HG03342 (cell line): Measurements from ENCODE around the gene MCF2L2.
"Not testable (repeated sequence)": the region's sequence is repeated elsewhere in the genome, so short reads cannot be mapped to it uniquely, and the experiment has no call there.

Experiments used
- ATAC-seq: cut with Tn5 transposase; IDR thresholded peaks from one replicate; pipeline ENCODE4 v1.9.1; 2021; ENCODE audit warnings: mild to moderate bottlenecking, moderate library complexity; ENCODE audit not compliant: unreplicated experiment

MCF2L2 gene, protein sequence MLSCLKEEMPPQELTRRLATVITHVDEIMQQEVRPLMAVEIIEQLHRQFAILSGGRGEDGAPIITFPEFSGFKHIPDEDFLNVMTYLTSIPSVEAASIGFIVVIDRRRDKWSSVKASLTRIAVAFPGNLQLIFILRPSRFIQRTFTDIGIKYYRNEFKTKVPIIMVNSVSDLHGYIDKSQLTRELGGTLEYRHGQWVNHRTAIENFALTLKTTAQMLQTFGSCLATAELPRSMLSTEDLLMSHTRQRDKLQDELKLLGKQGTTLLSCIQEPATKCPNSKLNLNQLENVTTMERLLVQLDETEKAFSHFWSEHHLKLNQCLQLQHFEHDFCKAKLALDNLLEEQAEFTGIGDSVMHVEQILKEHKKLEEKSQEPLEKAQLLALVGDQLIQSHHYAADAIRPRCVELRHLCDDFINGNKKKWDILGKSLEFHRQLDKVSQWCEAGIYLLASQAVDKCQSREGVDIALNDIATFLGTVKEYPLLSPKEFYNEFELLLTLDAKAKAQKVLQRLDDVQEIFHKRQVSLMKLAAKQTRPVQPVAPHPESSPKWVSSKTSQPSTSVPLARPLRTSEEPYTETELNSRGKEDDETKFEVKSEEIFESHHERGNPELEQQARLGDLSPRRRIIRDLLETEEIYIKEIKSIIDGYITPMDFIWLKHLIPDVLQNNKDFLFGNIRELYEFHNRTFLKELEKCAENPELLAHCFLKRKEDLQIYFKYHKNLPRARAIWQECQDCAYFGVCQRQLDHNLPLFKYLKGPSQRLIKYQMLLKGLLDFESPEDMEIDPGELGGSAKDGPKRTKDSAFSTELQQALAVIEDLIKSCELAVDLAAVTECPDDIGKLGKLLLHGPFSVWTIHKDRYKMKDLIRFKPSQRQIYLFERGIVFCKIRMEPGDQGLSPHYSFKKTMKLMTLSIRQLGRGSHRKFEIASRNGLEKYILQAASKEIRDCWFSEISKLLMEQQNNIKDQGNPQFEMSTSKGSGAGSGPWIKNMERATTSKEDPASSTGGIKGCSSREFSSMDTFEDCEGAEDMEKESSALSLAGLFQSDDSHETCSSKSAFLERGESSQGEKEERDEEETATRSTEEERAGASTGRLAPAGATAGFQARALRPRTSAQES

DNA sequence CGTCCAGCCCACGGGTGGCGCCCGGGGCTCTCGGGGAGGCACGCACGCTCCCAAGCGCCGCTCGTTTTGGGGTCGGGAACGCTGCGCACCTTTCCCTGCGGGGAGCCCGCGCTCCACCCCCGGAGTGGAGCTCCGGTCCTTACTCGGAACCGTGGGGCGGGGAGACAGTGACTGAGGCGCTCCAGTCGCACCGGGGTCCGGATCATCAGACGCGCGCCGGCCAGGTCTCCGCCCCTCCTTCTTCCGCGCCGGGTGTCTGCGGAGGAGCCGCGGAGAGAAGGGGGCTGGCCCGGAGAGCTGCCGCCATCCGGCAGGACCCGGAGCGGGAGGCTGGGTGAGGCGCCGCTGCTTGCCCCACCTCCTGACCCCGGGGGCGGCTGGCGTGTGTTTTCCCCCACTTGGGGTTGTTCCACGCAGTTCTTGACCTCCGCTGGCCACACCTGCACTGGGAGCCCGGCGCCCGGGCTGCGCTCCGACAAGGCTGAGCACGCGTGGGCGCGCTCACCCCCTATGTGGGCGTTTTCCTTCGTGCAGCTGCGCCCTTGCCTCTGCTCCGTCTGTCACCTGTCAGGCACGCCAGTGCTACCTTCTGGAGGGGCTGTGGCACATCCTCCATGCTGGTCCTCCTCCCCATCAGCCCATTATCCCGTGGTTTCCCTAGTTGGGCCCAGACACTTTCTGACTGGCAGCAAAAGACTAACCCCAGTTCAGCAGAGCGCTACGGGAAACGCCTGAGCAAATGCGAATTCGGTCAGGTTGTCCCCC is at the start of gene MCF2L2:
Gene MCF2L2 (minus strand): TSS at position 173 of the 765 bp plus-strand sequence. CDS start 642 bp downstream, outside the sequence.
- ATAC-seq, result peak; percentile 75

DNA sequence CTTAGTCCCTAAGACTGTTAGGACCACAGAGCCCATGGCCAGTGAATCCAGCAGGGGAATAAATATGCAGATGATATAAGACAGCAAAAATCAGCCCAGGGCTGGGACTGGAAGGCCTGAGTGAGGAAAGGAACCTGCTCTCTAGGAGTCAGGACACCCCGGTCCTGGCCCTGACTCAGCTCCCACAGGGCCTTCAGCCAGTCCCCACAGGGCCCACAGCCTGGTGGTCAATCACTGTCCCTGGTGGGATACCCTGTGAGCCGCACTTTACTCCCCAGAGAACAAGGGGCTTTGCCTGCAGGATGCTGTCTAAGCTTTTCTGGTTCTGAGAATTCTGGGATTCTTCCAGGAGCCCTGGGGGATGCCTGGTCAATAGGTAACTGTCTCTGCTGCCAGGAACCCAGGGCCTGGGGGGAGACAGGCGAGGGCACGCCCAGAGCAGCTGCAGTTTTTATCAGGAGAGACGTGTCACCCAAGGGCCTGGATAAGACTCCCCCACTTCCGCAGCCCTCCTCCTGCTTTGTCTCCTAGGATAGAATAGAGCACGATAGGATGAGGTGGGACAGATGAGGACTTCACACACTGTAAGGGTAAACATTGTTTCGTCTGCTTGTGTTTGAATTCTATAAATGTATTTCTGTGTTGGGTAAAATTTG is 49.5 kb upstream of the MCF2L2 start:
- no peak for ATAC-seq

DNA sequence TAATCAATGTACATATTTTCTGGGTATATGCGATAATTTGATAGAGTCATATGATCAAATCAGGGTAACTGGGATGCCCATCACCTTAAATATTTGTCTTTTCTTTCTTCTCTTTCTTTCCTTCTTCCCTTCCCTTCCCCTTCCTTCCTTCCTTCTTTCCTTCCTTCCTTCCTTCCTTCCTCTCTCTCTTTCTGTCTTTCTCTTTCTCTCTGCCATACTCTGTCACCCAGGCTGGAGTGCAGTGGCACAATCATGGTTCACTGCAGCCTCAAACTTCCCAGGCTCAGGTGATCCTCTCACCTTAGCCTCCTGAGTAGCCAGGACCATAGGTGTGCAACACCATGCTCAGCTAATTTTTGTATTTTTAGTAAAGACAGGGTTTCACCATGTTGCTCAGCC is 47.3 kb upstream of the MCF2L2 start:
- ATAC-seq, result not testable (repeated sequence)

DNA sequence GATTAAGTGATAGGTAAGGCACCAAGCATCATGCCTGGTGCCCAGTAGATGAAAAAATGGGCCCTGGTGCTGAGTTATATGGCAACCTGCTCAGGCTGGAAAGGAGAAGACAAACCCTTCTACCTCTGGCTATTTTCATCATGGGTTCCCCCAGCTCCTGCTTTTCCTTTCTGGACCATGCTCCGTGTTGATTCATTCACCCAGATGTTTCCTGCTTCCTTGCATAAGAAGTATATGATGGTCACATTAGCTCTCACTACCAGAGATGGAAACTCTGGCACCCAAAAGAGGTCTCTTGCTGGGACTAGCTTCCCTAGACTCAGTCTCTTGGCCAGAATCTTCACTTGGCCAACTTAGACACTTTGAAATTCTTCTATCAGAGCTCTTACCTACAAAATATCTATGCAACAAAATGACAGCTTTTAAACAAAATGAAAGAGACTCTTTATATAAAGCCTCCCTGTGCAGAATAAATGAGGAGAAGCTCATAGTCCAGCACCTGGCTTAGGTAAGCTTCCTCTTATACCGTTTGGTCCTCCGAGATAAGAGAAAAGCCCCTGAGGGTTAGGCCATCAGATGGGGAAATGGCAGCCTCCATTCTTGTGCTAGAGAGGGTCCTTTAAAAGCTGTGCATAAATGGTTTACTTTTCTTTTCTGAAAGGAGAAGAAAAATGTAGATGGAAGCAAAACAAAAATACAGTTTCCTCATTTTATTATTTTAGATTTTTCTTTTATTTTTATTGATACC is 46.8 kb upstream of the MCF2L2 start:
- no peak for ATAC-seq

DNA sequence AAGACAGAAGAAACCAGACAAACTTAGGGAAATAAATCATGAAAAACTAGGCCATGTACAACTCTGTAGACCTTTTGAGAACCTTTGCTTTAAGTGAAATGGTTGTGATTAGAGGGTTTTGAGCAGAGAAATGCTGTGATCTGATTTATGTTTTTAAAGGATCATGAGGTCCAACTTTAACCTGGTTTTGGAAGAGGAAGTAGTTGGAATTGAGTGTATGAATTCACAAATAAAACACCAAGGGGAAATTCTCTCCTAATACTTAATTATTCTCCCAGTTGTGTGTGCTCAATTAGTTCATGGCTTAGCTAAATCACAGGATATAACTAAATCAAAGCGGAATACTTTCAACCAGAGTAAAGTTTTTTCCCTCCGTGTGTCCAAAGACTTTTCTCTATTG is 45.5 kb upstream of the MCF2L2 start:
- ATAC-seq, result no peak

DNA sequence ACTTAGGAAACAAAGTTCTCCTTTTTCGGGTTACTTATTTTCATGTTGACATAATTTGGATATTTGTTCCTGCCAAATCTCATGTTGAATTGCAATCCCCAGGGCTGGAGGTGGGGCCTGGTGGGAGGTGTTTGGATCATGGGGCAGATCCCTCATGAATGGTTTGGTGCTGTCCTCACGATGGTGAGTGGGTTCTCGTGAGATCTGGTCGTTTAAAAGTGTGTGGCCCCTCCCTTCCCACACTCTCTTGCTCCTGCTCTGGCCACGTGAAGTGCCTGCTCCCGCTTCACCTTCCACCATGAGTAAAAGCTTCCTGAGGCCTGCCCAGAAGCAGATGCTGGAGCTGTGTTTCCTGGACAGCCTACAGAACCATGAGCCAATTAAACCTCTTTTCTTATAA is 43.7 kb upstream of the MCF2L2 start:
- ATAC-seq, result no peak

DNA sequence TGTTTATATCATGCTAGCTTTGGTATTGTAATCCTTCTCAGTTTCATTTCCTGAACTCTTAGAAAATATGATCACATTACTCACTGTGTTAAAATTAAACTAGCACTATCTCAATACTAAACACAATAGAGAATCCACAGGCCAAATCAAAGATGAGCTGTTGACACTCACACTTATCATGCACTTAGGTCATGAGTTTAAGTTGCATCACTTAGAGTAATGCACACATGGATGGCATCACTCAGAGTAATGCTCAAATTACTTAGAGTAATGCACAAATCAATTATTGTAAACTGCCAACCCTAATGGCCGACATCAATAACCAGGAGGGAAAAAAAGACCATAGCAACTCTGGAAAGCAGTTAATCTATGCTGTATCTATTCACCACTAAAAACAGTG is 40.0 kb upstream of the MCF2L2 start:
- no peak for ATAC-seq

DNA sequence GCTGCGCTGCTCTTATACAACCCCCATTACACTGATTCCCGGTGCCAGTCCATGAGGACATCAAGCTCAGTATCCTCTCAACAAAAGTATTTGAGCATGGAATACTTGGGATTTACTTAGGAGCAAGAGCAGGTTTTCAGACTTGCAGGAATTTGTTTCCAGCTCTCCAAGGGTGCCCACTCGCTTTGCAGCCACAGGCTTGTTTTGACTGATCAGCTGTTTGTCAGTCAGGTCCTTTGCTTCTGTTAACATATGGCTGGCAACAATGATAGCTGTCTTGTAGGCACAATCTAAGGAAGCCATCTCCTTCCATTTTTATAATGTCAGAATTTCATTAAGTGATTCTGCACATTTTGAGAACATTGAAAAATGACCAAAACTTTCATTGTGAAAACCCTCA is 38.2 kb upstream of the MCF2L2 start:
- ATAC-seq, result no peak

DNA sequence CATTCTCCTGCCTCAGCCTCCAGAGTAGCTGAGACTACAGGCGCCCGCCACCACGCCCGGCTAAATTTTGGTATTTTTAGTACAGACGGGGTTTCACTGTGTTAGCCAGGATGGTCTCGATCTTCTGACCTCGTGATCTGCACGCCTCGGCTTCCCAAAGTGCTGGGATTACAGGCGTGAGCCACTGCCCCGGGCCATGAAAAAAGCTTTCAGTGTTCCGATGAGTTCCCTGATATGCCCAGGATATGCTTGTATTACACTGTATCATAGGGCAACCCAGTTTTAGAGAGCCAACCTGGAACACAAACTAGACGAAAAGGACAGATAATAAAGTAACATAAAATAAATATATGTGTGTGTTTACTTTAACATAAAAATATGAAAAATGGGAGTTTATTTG is 37.3 kb upstream of the MCF2L2 start:
- ATAC-seq, result not testable (repeated sequence)

DNA sequence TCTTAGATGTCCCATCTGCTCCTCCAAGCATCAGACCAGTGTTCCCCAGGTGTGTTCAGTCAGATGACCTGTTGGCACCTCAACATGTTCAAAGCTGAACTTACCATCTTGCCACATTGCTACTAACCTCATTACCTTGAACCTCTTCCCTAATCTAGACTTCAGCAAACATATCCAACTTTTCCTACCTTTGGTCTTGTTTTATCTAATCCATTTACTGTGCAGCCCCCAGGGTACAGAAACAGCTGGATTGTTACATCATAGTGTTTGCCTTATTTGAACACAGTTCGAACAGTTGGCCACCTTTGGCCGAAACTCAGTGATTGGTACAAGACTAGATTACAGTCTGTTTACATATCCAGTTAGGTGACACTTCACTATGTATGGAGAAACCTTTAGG is 36.1 kb upstream of the MCF2L2 start:
- ATAC-seq, result no peak

DNA sequence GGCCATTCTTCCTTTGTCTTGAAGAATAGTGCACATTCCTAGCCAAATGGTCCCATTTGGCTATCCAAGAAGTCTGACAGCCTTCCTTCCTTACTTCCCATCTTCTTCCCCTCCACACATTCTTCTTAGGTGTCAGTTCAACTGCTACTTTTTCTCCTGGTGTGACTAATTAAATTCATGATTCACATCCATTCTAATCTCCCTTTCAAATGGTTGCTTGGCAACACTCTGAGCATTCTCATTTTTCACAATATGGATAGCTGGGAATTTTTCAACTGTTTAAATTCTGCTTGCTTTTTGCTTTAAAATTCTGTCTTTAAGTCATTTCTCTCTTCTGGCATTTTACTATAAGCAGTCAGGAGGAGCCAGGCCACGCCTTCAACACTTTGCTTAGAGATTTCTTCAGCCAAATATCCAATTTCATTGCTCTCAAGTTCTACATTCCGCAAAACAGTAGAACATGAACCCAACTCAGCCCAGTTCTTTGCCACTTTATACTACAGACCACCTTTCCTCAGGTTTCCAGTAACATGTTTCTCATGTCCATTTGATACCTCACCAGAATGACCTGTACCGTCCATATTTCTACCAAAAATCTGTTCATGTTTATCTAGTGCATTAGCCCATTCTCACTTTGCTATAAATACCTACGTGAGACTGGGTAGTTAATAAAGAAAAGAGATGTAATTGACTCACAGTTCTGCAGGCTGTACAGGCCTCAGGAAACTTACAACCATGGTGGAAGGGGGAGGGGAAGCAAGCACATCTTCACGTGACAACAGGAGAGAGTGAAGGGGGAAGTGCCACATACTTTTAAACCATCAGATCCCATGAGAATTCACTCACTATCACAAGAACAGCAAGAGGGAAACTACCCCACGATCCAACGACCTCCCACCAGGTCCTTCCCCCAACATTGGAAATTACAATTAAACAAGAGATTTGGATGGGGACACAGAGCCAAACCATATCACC is 31.9 kb upstream of the MCF2L2 start:
- no peak for ATAC-seq

DNA sequence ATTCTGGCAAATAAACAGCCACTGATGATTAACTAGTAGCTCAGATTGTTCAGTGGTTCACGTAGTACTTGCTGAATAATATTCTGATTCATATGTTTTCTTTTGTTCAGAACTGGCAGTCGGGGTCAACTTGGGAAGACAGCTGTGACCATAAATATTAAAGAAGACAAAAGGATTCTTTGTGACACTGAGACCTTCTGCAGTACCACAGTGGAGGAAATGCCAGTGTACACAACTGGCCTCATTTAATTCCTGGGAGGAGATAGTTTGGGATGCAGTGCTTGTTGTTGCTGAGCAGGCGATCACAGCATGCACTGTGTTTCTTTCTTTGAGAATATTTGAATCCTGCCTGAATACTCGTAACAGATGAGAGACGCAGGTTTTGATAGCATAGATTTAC is 26.7 kb upstream of the MCF2L2 start:
- ATAC-seq, result no peak

DNA sequence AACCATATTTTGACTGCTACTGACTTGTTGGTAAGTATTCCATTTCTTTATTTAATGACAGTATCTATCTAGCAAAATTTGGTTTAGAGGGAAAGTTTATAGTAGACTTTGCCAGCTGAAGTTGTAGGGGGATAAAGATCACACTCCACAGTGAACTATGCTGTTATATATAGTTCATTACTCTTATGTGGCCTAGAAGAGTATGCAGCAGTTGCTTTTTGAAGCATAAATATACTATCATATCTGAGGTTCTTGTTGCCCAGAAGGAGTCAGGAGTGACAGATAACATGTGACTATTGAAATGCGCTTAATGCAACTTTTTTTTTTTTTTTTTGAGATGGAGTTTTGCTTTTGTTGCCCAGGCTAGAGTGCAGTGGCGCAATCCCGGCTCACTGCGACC is 25.6 kb upstream of the MCF2L2 start:
- no peak for ATAC-seq

DNA sequence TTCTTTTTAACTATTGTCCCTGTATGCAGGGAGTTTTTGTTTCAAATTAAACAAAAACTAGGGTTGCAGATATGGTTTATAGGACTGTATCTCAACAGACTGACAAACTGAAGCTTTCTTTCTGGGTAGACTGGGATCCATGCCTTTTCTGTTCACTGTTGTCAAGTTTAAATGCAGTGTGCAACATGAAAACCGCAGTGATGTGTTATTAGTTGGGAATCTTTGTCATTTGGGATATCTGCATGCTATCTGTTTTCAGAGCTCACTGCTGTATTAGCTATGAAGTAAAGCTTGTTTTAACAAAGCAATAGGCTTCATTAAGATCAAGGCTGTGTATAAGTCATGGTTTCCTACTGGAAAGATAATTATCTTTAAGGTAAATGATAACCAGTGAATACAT is 21.4 kb upstream of the MCF2L2 start:
- ATAC-seq, result no peak

DNA sequence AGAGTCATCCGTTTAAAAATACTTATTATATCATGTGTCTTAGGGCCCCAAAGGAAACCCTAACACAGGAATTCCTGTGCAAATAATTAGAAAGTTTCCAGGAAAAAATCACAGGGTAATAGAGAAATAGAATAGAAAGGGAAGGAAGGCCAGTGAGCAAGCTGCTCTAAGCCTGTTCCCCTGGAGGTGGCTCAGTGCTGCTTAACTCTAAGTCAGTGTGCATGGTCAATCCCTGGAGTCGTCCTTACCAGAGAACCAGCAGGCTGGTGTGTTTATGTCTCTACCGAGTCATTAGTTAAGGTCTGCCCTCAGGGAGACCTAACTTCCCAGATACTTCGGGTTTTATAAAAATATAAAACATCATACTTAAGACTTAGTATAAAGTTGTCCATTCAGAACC is 21.0 kb upstream of the MCF2L2 start:
- ATAC-seq, result no peak

DNA sequence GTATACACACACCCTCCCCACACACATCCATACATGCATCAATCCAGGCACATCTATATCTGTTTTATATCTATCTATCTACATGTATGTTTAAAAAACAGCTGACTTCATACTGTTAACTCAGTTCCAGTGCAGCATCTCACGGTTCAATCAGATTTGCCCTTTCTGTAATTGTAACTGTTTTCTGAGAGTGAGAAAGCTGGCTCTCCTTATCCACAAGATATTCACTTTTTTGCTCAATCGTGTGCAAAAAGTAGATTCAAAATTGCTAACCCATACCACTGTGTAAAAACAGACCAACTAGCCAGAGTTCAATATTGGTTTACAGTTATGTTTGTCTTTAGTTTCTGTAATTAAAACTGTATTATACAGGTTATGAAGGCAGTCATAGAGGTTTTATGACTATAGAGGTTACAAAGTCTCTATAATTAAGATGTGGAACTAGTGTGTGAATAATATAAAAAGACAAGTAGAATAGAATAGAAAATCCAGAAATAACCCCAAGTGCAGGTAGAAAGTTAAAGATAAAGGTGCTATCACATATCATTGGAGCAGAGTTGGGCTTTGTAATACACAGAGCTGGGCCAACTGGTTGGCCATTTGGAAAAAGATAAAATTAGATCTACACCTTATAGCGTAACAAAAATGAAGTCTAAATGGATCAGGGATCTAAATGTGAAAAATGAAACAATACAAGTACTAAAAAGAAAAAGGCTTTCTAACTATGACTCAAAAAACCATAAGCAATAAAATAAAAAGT is 20.1 kb upstream of the MCF2L2 start:
- no peak for ATAC-seq

DNA sequence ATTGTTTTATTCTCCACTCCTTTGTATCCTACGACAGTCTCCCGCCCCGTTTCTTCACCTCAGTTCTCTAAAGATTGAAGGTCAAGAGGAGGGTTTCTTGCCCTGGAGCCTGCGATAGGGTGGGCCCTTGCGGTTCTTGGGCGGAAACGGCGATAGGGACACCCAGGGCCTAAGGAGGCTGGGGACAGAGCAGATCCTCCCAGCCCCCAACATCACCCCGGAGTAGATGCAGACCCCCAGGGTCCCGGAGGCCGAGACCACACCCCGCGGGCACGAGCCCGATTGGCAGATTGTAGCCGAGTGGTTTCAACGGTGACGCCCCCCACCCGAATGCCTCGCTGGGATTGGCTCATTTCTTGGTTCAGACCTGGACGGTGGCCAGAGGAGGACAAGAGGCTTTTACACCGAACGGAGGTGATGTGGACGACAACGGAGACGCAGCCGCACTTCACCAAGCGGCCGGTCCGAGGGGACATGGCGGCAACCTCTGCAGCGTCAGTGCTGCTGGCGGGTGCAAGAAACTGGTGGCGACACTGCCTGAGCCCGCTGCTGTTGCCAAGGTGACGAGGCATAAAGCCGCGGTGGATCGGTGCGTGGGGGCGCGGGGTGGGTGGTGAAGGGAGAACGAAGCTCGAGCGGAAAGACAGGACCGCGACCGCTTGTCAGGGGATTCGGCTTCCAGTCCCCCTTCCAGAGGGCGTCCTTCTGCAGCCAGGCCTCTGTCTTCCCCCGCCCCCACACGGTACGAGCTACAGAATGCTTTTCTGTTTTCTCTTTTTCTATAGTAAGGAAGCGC is 19.0 kb upstream of the MCF2L2 start:
- ATAC-seq, result peak; percentile 82
